HG03460 (cell line): Measurements from ENCODE around the gene GPATCH2.
"Not testable (repeated sequence)": the region's sequence is repeated elsewhere in the genome, so short reads cannot be mapped to it uniquely, and the experiment has no call there.

Source experiments
- ATAC-seq: cut with Tn5 transposase; IDR thresholded peaks from one replicate; pipeline ENCODE4 v1.9.1; 2021; ENCODE audit not compliant: unreplicated experiment

GPATCH2 gene

GRCh38 chr1:217584286-217584811 lies 46.5 kb downstream of the GPATCH2 start:
- not testable (repeated sequence) for ATAC-seq

DNA sequence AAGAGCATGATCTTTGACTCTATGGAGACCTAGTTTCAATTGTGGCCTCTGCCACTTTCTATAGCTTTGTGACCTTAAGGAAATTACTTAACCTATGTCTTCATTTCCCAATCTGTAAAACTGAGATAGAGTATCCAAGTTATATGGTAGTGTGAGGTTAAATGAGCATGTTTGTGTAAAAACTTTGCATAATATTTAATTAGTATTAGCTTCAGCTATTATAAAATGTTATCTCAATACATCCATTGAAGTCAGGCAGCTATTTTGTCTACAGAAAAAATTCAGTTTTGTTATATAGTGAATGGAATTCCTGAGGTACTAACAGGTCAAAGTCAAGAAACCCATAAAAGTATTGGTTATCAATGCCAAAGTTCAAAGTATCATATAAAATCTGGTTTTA lies 53.6 kb downstream of the GPATCH2 start:
- ATAC-seq = no peak

GRCh38 chr1:217574265-217574949 lies 56.5 kb downstream of the GPATCH2 start:
- ATAC-seq = no peak

DNA sequence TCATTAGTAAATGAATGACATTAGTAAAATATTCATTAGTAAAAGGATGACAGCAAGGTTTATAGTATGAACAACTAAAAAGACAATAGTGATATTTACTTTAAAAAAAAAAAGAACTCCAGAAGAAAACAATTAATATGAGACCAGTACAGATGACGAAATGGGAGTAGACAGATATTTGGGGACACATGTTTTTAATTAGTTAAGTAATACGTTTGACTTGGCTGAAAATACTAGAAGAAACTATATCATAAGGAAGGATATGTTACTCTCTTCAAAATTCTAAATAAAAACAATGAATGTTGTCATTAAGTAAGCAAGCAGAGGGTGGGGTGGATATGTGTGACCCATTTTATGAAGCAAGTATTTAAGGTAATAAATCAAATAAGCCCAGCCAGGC lies 61.9 kb downstream of the GPATCH2 start:
- ATAC-seq = no peak

- ATAC-seq = no peak
Measured at GRCh38 chr1:217568200-217568599, 62.7 kb downstream of the GPATCH2 start.

DNA sequence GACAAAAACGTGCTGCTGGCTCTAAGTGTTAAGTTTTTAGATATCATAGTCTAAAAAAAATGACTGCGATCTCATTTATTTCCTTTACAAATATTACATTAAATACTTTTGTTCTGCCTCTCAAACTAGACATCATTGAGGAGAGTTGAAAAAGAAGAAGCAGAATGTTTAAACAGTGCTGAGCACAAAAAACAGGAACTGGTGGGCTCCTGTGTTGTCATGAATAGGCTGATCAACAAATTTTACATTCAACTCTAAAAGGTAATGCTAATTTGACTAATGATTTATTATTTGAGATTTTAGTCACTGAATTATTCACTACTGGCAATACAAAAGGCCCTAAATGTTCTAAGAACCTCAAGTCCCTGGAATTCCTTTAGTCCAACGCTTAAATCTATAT lies 66.1 kb downstream of the GPATCH2 start:
- ATAC-seq = no peak

- ATAC-seq = no peak
Measured at GRCh38 chr1:217564207-217564606, 66.7 kb downstream of the GPATCH2 start.

DNA sequence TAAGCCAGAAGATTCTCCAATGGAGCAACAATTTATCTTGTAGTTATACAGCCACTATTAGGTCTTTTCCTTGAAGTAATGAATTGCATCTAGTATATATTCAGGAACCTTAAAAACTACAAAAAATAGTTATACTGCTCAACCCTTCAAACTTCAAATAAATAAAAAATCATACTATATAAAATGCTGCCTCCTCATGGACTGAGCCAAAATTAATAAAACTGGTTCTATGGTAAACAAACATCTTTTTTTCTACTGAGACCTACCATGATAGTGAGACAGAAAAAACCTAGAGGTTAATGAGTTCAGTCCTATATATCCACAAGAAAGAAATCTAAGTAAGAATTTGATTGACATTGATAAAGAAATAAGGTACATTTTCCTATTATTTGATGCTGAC lies 67.7 kb downstream of the GPATCH2 start:
- ATAC-seq = no peak

DNA sequence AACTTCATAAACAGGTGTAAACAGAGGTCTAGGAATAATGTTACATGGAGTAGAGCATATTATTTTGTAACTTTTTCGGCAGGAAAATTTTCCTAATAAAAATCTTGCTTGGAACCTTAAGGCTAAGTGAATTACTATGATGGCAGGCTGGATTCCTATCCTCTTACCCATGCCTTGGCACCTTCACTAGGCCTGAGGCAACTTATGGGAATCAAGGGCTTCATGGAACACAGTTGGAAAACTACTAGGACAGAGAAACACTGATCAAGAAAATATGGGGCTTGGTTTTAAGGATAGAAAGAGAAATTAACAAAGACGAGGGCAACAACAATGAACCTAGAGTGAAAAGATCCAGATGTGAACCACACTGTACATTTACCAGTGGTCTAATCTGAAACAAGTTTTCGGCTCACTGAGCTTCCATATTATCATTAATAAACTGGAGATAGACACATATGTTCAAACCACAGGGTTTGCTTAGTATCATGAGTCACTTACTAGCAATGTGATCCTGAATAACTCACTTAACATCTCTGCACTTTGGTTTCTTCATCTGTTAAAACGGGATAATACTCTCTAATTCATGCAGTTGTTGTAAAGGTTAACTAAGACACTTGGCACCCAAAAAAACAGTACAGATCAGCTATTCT lies 68.5 kb downstream of the GPATCH2 start:
- ATAC-seq = no peak

GRCh38 chr1:217561446-217561845 lies 69.4 kb downstream of the GPATCH2 start:
- ATAC-seq = no peak

DNA sequence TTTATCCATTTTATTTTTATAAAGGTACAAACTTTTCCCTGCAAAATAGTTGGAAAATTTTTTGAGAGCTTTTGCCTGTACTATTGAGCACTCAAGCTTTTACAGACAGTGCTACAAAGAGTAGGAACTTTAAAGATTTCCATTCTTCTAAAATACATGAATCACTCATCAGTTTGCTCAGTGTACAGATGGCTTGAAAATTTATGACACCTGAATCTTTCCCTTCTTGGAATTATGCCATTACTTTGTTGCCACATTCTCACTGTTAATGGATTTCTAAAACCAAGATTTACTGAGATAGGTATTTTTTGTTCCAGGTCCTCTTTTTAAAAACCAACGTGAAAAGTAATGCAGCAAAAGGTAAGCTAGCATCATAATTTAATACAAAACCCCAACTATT lies 76.0 kb downstream of the GPATCH2 start:
- ATAC-seq = no peak

DNA sequence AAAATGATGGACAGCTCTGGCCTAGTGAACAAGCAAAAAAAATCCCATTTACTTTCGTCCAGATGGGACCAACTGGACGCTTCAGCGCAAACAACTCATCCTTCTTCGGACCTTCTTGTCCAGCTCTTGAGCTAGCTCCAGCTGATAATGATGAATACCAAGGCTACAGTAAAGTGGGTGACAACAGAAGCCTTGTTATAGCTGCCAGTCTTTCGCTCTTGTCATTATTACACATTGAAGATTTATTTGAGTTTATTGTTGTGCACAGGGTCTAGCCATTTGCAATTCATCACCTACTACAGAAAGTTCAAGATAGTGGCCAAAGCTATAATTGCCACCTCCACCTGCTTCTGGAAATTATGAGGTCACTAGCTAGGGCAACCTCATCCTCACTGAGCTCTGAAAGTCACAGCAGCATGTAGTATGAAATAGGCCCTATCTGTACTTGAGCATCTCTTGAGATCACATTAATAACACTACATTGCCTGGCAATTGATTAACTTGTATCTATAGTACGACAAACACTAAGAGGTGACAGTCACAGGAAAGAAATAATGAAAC lies 76.9 kb downstream of the GPATCH2 start:
- no peak for ATAC-seq

GRCh38 chr1:217552339-217552951 lies 78.4 kb downstream of the GPATCH2 start:
- no peak for ATAC-seq

DNA sequence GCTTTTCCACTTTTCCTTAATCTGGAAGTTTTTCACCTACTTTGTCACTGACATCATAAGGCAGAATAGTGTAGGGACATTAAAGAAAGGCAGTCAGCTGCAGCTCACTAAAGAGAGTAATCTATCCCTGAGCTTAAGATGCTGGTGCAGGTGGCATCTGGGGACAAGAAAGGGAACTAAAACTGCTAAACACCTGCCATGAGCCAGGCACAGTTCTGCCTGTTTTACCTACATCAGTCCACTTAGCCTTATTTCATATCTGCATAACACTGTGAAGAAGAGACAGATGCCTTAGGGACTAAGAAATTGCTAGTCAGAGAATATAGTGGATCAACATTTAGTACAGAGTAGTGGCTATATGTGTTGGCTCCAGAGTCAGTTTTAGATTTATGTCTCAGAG lies 88.1 kb downstream of the GPATCH2 start:
- ATAC-seq = peak; percentile 92

GRCh38 chr1:217542136-217542777 lies 88.6 kb downstream of the GPATCH2 start:
- no peak for ATAC-seq

DNA sequence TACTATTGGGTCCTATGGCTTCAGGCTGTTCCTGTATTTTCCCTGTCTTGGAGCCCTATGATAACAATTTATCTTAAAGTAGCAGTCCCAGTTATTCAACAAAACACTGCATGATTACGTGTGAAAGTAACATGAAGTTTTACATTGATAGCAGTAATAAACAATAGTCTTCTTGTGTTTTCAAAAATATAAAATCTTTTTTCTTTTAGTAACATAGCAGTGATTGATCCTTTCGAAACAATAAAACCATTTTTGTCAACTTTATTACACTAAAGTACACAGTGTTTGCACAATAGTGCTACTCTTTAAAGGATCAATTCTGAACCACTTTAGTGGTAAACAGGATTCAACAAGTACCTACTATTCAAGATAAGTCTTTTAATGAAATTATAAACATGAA lies 90.6 kb downstream of the GPATCH2 start:
- no peak for ATAC-seq

- ATAC-seq = no peak
Measured at GRCh38 chr1:217539510-217539909, 91.4 kb downstream of the GPATCH2 start.

- ATAC-seq = no peak
Measured at GRCh38 chr1:217535601-217536377, 95.1 kb downstream of the GPATCH2 start.

DNA sequence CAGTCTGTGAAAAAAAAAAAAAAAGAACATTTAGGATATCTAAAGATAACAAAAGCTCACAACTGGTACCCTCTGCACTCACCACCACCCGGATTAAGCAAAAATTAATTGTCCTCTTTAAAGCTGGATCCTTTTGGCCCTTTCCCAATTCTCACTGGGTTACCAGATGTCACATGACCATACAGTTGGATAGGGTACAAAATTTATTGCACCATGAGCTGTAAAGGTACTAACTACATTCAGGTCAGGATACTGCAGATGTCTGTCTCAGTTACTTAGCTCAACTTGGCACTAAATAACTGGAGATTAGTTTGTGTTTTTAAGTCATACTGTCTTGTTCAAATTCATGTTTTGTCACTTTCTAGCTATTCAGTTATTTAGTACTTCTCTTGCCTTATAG lies 96.3 kb downstream of the GPATCH2 start:
- ATAC-seq = no peak

GRCh38 chr1:217528271-217528670 lies 102.6 kb downstream of the GPATCH2 start:
- no peak for ATAC-seq

DNA sequence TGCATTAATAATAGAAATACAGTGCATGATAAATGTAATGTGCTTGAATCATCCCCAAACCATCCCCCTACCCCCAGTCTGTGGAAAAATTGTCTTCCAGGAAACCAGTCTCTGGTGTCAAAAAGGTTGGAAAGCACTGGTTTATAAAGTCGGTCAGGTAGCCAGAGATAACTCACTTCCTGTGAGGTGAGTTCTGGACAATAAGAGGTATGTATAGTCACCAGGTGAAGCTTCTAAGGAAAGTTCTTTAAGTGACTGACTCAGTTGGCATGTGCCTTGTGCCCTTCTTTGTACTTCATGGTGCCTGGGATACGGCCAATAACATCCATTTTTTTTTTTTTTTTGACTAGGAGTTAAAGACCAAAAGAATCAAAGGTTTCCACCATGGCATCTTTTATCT lies 103.7 kb downstream of the GPATCH2 start:
- no peak for ATAC-seq
